HG03103 (cell line): Measurements from ENCODE around the gene SLC15A3.

Source experiments
- ATAC-seq: cut with Tn5 transposase; IDR thresholded peaks from one replicate; pipeline ENCODE4 v1.9.1; 2021; ENCODE audit warnings: low read depth; ENCODE audit not compliant: unreplicated experiment

The SLC15A3 gene

GRCh38 chr11:60932605-60933356 is 19.2 kb downstream of the SLC15A3 start:
- ATAC-seq, result no peak

DNA sequence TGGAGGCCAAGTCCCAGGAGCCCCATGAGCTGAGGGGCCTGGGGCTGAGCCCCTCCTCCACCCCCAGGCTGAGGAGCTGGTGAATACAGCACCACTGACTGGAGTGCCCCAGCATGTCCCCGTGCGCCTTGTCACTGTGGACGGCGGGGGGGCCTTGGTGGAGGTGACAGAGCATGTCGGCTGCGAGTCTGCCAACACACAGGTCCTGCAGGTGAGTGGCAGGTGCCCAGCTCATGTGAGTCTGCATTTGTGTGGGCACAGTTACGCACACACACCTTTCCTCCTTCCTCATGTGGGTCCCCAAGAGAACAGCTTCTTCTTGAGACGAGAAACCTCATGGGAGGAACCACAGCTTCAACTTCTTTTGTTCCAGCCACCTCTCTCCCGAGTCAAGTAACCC is 20.1 kb downstream of the SLC15A3 start:
- ATAC-seq, result no peak

DNA sequence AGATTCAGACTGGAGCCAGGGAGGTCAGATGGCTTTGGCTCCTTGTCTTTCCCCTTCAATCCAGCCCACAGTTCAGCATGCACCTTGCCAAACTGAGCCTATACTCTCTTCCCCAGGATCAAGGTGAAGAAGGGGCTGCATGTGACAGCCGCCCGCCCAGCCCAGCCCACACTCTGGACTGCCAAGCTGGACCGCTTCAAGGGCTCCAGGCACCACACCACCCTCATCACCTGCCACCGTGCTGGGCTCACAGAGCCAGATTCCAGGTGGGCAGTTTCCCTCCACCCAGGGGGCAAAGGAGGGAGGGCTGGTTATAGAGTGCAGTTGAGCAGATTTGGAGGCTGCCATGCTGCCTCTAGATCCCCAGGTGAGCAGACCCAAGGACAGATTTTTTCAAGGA is 21.6 kb downstream of the SLC15A3 start:
- no peak for ATAC-seq

GRCh38 chr11:60929764-60930163 is 22.2 kb downstream of the SLC15A3 start:
- no peak for ATAC-seq

DNA sequence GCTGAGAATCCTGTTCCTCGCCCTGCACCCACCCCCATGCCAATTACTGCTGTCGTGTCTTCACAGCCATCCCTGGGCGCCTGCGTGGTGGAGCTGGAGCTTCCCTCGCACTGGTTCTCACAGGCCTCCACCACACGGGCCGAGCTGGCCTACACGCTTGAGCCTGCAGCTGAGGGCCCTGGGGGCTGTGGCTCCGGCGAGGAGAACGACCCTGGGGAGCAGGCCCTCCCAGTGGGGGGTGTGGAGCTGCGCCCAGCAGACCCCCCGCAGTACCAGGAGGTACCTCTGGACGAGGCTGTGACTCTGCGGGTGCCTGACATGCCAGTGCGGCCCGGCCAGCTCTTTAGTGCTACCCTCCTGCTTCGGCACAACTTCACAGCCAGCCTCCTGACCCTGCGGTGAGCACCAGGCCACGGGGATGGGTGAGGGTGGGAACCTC is 23.4 kb downstream of the SLC15A3 start:
- ATAC-seq, result no peak

DNA sequence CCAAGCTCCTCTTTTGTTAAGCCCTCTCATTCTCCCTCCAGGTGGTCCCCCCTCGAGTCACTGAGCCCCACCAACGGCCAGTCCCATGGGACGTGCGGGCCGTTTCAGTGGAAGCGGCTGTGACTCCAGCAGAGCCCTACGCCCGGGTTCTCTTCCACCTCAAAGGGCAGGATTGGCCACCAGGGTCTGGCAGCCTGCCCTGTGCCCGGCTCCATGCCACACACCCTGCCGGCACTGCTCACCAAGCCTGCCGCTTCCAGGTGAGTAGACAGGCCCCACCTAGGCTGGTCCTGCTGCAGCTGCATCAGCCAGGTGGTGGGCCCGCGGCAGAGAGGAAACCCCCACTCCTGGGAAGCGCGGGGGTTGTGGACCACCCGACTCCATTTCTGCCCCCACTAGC is 24.4 kb downstream of the SLC15A3 start:
- ATAC-seq, result no peak

GRCh38 chr11:60927061-60927592 is 24.8 kb downstream of the SLC15A3 start:
- ATAC-seq, result no peak

DNA sequence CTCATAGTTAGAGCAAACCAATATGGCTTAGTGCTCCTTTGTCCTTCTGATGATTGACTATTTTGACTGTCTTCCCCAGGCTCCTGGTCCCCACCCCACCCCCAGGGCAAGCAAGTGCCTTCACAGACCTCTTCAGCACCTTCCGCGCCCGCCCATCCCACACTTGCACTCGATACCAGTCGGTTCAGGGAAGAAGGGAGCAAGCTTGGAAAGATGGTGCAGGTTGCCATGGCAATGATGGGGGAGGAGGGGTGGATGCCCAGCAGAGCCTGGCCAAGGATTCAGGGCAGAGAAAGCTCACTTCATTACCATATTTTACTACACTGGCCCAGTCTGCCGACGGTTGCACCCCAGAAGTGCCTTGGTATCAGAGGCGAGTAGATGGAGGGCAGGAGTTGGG is 25.5 kb downstream of the SLC15A3 start:
- ATAC-seq, result no peak

GRCh38 chr11:60925868-60926267 is 26.1 kb downstream of the SLC15A3 start:
- ATAC-seq, result no peak

GRCh38 chr11:60924906-60925853 is 26.8 kb downstream of the SLC15A3 start:
- ATAC-seq, result no peak

DNA sequence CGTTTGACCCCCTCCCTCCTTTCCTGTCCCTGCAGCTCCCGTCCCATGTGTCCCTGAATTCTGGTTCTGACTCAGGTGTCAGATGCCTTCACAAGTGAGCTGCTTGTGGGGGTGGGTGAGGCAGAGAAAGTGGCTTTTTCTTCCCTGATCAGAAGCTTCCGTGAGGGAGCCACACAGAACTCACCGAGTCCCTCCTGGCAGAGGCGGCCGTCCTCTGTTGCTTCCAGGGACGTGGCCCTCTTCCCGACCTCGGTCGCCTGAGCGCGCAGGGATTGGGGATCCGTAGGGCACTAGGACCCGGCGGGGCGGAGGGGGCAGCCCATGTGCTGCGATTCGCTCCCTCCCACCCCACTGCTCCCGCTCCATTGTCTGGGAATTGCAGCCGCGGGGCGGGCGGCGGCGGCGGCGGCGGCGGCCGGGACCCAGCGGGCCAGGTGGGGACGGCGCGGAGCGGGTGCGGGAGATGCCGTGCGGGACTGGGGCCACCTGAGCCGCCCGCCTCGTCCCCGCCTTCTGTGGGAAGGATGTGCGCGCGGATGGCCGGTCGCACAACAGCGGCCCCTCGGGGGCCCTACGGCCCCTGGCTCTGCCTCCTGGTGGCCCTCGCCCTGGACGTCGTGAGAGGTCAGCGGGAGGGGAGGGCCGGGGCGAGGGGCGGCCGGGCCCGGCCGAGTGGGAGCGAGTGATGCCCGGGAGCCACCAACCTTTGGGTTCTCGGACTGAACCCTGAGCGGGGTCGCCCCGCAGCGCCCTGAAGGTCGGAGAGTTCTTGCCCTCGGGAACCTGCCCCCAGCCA is 27.7 kb downstream of the SLC15A3 start, which contains the start of gene TMEM132A:
Gene TMEM132A (plus strand): TSS at position 351 of the 796 bp plus-strand sequence. CDS start 174 bp downstream, at position 525.
- no peak for ATAC-seq

GRCh38 chr11:60923800-60924109 is 28.2 kb downstream of the SLC15A3 start:
- ATAC-seq, result no peak

GRCh38 chr11:60923326-60923725 is 28.6 kb downstream of the SLC15A3 start:
- ATAC-seq, result no peak

DNA sequence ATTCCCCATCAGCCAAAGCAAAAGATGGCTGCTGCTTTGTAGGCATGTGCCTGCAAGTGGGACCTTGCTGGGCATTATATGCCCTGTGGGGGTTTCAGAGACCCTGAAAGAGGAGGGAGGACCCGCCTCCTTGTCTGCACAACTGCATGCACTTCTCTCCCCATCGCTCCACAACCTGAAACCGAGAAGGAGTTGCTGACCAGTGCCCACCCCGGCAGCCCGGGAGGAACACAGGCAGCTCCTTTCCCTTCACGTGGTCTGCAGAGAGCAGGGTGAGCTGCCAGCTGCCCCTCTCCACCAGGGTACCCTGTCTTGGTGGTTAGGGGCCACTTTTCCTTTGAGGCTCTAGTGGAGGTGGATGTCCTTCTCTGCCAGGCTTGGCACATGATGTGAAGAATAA is 29.1 kb downstream of the SLC15A3 start:
- ATAC-seq, result no peak

- ATAC-seq, result no peak
These were observed 30.1 kb downstream of the SLC15A3 start for GRCh38 chr11:60921777-60922335.

GRCh38 chr11:60921259-60921658 is 30.7 kb downstream of the SLC15A3 start:
- ATAC-seq, result no peak

DNA sequence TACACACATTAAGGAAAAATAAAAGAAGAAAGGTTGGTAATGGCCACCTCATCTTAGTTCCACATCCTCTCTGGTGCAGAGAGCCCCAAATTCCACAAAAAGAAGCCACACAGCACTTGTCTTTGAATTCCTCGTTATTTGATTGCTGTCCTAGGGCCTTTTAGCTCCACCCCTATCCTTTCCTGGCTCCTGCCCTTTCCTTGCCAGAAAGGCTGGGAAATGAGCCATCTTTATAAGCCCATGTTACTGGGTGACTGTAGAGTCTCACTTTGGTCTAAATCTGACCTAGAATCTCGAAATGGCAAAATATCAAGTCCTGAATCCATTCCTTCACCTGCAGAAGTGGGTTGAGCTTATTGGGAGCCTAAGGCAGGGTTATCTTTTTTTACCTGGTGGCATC is 32.0 kb downstream of the SLC15A3 start:
- no peak for ATAC-seq

GRCh38 chr11:60919320-60919719 is 32.7 kb downstream of the SLC15A3 start:
- ATAC-seq, result no peak

GRCh38 chr11:60918939-60919265 is 33.1 kb downstream of the SLC15A3 start:
- no peak for ATAC-seq

DNA sequence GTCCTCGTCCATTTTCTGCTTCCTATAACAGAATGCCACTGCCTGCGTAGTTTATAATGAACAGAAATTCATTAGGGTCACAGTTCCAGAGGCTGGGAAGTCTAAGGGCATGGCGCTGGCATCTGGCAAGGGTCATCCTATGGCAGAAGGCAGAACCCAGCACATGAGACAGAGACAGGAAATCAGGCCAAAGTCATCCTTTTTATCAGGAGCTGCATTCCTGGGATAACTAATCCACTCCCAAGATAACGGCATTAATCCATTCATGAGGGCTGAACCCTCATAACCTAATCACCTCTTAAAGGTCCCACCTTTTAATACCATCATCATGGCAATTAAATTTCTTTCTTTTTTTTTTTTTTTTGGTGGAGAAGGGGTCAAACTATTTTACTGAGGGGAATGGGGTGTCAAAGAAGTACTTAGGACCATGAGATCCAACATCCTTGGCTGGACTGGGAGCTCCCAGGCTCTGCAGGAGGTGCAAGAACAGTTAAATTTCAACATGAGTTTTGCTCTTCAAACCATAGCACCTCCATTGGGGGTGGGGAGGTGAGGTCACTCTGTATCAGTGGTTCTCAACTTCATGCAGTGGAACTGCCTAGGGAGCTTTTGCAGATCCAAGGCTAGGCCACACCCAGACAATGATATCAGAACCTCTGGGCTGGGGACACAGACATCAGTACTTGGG is 33.6 kb downstream of the SLC15A3 start:
- ATAC-seq, result no peak
